ENCODE data around the gene STARD3. TPM values are rescaled to one million over a fixed set of nuclear protein-coding genes. Genes with fewer than 3 reads are reported as not detected.

The STARD3 gene
- total RNA-seq, 6 experiments from 2014 or later = 24.3 to 49.8 (median 28.0) TPM

DNA sequence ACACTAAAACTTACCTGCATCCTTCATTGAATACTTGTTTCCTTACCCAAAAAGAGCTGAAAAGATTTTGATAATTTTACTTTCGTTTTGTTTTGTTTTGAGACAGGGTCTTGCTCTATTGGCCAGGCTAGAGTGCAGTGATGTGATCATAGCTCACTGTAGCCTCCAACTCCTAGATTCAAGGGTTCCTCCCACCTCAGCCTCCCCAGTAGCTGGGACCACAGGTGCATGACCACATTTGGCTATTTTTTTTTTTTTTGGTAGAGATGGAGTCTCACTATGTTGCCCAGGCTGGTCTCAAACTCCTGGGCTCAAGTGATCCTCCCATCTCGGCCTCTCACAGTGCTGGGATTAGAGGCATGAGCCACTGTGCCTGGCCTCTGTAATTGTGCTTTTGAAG is 18.2 kb downstream of the STARD3 start:
- DNase-seq (no peak), ATAC-seq (no peak)
- intact Hi-C loops (cut with DNase I) = no loop called here
- Histone ChIP-seq H3K4me1 (peaks cover 0 to 7% (median 0%) of the 10 kb centered on the region in 4 donors), H3K36me3 (no peaks in the 10 kb centered on the region), H3K27me3 (no peaks in the 10 kb centered on the region), H3K4me3 (no peak overlapping the region), H3K9me3 (no peaks in the 10 kb centered on the region), H3K27ac (no peak overlapping the region)
- WGBS (ENCODE audit: insufficient coverage, low coverage, low lambda C conversion rate, missing lambda C conversion rate) = 78% methylated on average over 2 of the region's 2 CpGs
- no peak for TF ChIP-seq POLR2A (IDR thresholded peaks at IDR 0.05)
- TF ChIP-seq, protein P1, sequence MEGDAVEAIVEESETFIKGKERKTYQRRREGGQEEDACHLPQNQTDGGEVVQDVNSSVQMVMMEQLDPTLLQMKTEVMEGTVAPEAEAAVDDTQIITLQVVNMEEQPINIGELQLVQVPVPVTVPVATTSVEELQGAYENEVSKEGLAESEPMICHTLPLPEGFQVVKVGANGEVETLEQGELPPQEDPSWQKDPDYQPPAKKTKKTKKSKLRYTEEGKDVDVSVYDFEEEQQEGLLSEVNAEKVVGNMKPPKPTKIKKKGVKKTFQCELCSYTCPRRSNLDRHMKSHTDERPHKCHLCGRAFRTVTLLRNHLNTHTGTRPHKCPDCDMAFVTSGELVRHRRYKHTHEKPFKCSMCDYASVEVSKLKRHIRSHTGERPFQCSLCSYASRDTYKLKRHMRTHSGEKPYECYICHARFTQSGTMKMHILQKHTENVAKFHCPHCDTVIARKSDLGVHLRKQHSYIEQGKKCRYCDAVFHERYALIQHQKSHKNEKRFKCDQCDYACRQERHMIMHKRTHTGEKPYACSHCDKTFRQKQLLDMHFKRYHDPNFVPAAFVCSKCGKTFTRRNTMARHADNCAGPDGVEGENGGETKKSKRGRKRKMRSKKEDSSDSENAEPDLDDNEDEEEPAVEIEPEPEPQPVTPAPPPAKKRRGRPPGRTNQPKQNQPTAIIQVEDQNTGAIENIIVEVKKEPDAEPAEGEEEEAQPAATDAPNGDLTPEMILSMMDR (IDR thresholded peaks at IDR 0.05) = no peak

DNA sequence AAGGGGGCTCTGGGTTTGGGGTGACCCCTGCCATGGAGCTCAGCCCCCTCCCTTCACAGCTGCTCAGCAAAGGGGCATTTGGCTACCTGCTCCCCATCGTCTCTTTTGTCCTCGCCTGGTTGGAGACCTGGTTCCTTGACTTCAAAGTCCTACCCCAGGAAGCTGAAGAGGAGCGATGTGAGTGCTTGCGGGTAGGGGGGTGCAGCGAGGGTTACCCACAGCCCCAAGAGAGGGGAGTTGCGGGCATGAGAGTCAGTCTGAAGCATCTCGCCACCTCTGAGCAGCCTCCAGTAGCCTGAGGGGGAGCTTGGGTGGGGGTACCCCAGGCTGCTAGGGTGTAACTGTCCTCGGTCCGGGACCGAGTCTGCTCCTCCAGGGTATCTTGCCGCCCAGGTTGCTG is 21.4 kb downstream of the STARD3 start:
- no peaks in the 10 kb centered on the region for H3K27me3 ChIP-seq
- no peak for TF ChIP-seq POLR2A (IDR thresholded peaks at IDR 0.05)
- TF ChIP-seq, protein P1 (IDR thresholded peaks at IDR 0.05) = no peak
- DNase-seq (no peak), ATAC-seq (no peak)
- H3K4me3 ChIP-seq = no peak overlapping the region
- WGBS (ENCODE audit: insufficient coverage, low coverage, low lambda C conversion rate, missing lambda C conversion rate) = 80% methylated on average over 1 of the region's 11 CpGs
- H3K27ac ChIP-seq = no peak overlapping the region
- intact Hi-C loops (cut with DNase I) = no loop called here
- no peaks in the 10 kb centered on the region for H3K36me3 ChIP-seq
- H3K4me1 ChIP-seq = peaks cover 0 to 14% (median 4%) of the 10 kb centered on the region in 4 donors
- no peaks in the 10 kb centered on the region for H3K9me3 ChIP-seq

DNA sequence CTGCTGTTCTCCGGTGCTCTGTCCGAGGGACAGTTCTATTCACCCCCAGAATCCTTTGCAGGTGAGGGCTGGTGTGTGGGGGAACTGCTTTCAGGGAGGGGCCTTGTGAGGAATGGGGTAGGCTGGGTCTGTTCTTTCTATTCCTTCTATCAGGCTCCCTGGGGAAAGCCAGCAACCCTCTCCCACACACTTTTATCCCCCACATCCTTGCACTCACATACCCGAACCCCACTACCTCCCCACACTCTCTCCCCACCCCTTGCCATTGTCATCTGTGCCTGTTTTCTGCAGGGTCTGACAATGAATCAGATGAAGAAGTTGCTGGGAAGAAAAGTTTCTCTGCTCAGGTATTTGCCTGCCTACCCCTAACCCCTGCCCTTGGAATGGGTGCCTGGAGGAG is 21.8 kb downstream of the STARD3 start:
- Histone ChIP-seq H3K4me1 (peaks cover 0 to 16% (median 6%) of the 10 kb centered on the region in 4 donors), H3K36me3 (no peaks in the 10 kb centered on the region)

DNA sequence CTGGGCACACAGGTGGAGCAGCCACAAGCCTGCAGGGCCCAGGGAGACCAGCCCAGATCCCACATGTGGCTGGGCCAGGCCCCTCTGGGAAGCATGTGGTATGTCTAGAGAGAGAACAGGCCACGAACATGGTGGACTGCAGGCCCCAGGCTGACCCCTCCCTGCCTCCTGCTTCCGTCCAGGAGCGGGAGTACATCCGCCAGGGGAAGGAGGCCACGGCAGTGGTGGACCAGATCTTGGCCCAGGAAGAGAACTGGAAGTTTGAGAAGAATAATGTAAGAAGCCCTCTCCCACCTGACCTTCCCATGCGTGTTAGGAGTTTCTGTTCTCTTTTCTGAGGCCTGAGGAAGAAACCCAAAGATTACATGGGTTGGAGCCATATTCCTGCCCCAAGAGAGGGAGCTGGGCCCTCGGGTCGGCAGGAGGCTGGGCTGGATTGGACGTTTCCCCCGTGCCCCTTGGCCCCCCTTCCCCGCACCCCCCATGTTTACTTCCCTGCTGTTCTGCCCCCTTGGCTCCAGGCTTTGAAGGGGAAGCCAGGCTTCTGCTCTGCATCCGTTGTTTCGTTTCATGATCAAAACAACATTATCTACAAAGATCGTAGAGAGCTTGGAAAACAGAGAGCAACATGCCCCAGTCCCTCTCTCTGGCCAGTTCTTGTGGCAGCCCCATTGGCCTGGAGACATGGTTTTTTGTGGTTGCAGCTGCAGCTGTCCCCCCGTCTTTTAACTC is 22.5 kb downstream of the STARD3 start:
- no peaks in the 10 kb centered on the region for H3K27me3 ChIP-seq
- intact Hi-C loops (cut with DNase I) = no loop called here
- H3K9me3 ChIP-seq = no peaks in the 10 kb centered on the region
- peak overlapping the region in 1 of 3 donors; percentile 47 for H3K27ac ChIP-seq
- WGBS (ENCODE audit: insufficient coverage, low coverage, low lambda C conversion rate, missing lambda C conversion rate) = 35% methylated on average over 8 of the region's 15 CpGs
- TF ChIP-seq, protein P1 (IDR thresholded peaks at IDR 0.05) = no peak
- no peak for TF ChIP-seq POLR2A (IDR thresholded peaks at IDR 0.05)
- H3K4me3 ChIP-seq = no peak overlapping the region
- ATAC-seq = peak; percentile 33 to 66 (median 54)
- H3K36me3 ChIP-seq = no peaks in the 10 kb centered on the region
- peaks cover 0 to 19% (median 8%) of the 10 kb centered on the region in 4 donors for H3K4me1 ChIP-seq
- no peak for DNase-seq

More for the DNA sequence above, 21.8 kb downstream of the STARD3 start:
- intact Hi-C loops (cut with DNase I) = no loop called here
- peak overlapping the region in 1 of 3 donors; percentile 33 for H3K27ac ChIP-seq
- DNase-seq (no peak), ATAC-seq (no peak)
- 100% methylated on average over 1 of the region's 3 CpGs for WGBS (ENCODE audit: insufficient coverage, low coverage, low lambda C conversion rate, missing lambda C conversion rate)
- H3K4me3 ChIP-seq = no peak overlapping the region
- TF ChIP-seq POLR2A (IDR thresholded peaks at IDR 0.05) = no peak
- TF ChIP-seq, protein P1 (IDR thresholded peaks at IDR 0.05) = no peak
- H3K9me3 ChIP-seq = no peaks in the 10 kb centered on the region
- H3K27me3 ChIP-seq = no peaks in the 10 kb centered on the region

Measured in right lobe of liver (tissue), 6 donors.